C4-2B (cell line): Measurements from ENCODE around the gene PTPRM.

Source experiments
- ZFX ChIP-seq: fragments of 450-650 bp; IDR thresholded peaks from 2 replicates; pipeline ENCODE4 v1.6.1; 2017
- TF ChIP-seq, protein P1 (sequence below): fragments of 450-650 bp; conservative IDR thresholded peaks from 2 replicates; pipeline ENCODE4 v1.5.1; 2017; ENCODE audit warnings: mild to moderate bottlenecking

- TF ChIP-seq, protein P1, sequence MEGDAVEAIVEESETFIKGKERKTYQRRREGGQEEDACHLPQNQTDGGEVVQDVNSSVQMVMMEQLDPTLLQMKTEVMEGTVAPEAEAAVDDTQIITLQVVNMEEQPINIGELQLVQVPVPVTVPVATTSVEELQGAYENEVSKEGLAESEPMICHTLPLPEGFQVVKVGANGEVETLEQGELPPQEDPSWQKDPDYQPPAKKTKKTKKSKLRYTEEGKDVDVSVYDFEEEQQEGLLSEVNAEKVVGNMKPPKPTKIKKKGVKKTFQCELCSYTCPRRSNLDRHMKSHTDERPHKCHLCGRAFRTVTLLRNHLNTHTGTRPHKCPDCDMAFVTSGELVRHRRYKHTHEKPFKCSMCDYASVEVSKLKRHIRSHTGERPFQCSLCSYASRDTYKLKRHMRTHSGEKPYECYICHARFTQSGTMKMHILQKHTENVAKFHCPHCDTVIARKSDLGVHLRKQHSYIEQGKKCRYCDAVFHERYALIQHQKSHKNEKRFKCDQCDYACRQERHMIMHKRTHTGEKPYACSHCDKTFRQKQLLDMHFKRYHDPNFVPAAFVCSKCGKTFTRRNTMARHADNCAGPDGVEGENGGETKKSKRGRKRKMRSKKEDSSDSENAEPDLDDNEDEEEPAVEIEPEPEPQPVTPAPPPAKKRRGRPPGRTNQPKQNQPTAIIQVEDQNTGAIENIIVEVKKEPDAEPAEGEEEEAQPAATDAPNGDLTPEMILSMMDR, result no peak
- TF ChIP-seq ZFX, result no peak
Observed at GRCh38 chr18:8151181-8151580, 584.1 kb downstream of the PTPRM start.
